GM12878 (cell line): ENCODE data around the gene DIS3L2. TPM values are rescaled to one million over a fixed set of nuclear protein-coding genes. Genes with fewer than 3 reads are reported as not detected.

ENCODE experiments used
- ATAC-seq: fragments of 200-7000 bp; cut with Tn5 transposase; 3 replicates; pipeline ENCODE4 v1.9.1; 2020; ENCODE audit warnings: mild to moderate bottlenecking, moderate library complexity
- BruUV-seq: library from RNA; stranded (reverse); fragments of 400-500 nt; replicated peaks from 2 replicates; lab custom pipeline; 2021; lab: Mats Ljungman, UMichigan
- CTCF ChIA-PET: fragments of 300-600 bp; sonication (Branson Sonifier 250); formaldehyde crosslinking; extraction: SDS; loops from one replicate; lab custom pipeline; 2021; ENCODE audit warnings: inconsistent platforms; lab: Yijun Ruan, JAX
- POLR2A ChIA-PET: fragments of 350-600 bp; formaldehyde crosslinking; extraction: SDS; loops from one replicate; lab custom pipeline; 2021; ENCODE audit warnings: inconsistent platforms; lab: Charles Lee
- RAD21 ChIA-PET: fragments of 300-600 bp; sonication (Branson Sonifier 250); formaldehyde crosslinking; loops from one replicate; lab custom pipeline; 2023; ENCODE audit warnings: antibody characterized with exemption; ENCODE audit not compliant: unreplicated experiment; lab: Charles Lee
- SMC1A ChIA-PET: fragments of 300-600 bp; sonication (Branson Sonifier 250); formaldehyde crosslinking; loops from one replicate; lab custom pipeline; 2023; ENCODE audit not compliant: unreplicated experiment, uncharacterized antibody; lab: Charles Lee
- DNase-seq: peaks from one replicate; pipeline ENCODE4 v3.0.0-alpha.2; 2011; ENCODE audit warnings: low read depth, low spot score
- FAIRE-seq: peaks from 3 replicates; lab custom pipeline; 2011; peaks lifted over from hg19 to GRCh38; lab: Jason Lieb, UNC
- H2AFZ ChIP-seq: 2 replicates; pipeline ENCODE4 v1.6.0; 2011; ENCODE audit warnings: low read depth, low read length, control low read depth; ENCODE audit not compliant: control insufficient read depth
- H3K27ac ChIP-seq: 2 replicates; pipeline ENCODE4 v1.5.1; 2011; ENCODE audit warnings: control low read depth; ENCODE audit not compliant: control insufficient read depth, insufficient read depth
- H3K27me3 ChIP-seq, 2 experiments: replicated peaks in 1 of 2; 2 replicates each; pipeline versions ENCODE4 v1.6.0 to v1.6.1; 2011; ENCODE audit warnings: low read length in 1 of 2; ENCODE audit not compliant: control insufficient read depth in 2 of 2, insufficient read depth in 2 of 2
- H3K36me3 ChIP-seq, 2 experiments: 2 replicates each; pipeline ENCODE4 v1.5.1; 2011; ENCODE audit warnings: low read length in 1 of 2; ENCODE audit not compliant: control insufficient read depth in 2 of 2, insufficient read depth in 2 of 2
- H3K4me1 ChIP-seq: 2 replicates; pipeline ENCODE4 v1.6.1; 2011; ENCODE audit warnings: mild to moderate bottlenecking, low read length, moderate library complexity, mixed read lengths; ENCODE audit not compliant: control insufficient read depth, insufficient read depth
- H3K4me2 ChIP-seq: 2 replicates; pipeline ENCODE4 v1.6.0; 2011; ENCODE audit warnings: control low read depth; ENCODE audit not compliant: control insufficient read depth, insufficient read depth
- H3K4me3 ChIP-seq: fragments of 200-600 bp; sonication (generic); 2 replicates; pipeline ENCODE4 v1.5.1; 2016
- H3K79me2 ChIP-seq: 2 replicates; pipeline ENCODE4 v1.6.0; 2011; ENCODE audit warnings: low read length; ENCODE audit not compliant: control insufficient read depth, insufficient read depth
- H3K9ac ChIP-seq: 2 replicates; pipeline ENCODE4 v1.8.0; 2011; ENCODE audit warnings: low read length, control low read depth, mixed read lengths; ENCODE audit not compliant: control insufficient read depth, insufficient read depth
- H3K9me3 ChIP-seq: replicated peaks from 3 replicates; pipeline ENCODE4 v1.5.1; 2011; ENCODE audit warnings: mild to moderate bottlenecking, low read length; ENCODE audit not compliant: control insufficient read depth, insufficient read depth
- H4K20me1 ChIP-seq: 2 replicates; pipeline ENCODE4 v1.6.0; 2011; ENCODE audit not compliant: control insufficient read depth, insufficient read depth
- BCL11A ChIP-seq: IDR thresholded peaks from 2 replicates; pipeline ENCODE4 v1.6.1; 2011; ENCODE audit warnings: low read depth, low read length
- E2F4 ChIP-seq: IDR thresholded peaks from 2 replicates; pipeline ENCODE4 v1.6.1; 2012; ENCODE audit warnings: low read depth, low read length, improper control_type of control experiment
- EGR1 ChIP-seq, 2 experiments: IDR thresholded peaks; 1 replicate in 1 of 2; 2 replicates in 1 of 2; pipeline ENCODE4 v1.6.1; 2011 to 2012; ENCODE audit warnings: low read depth in 2 of 2, low read length in 2 of 2, borderline replicate concordance in 1 of 2, mild to moderate bottlenecking in 1 of 2, moderate library complexity in 1 of 2
- HDGF ChIP-seq: fragments of 450-650 bp; IDR thresholded peaks from 2 replicates; pipeline ENCODE4 v1.6.1; 2016; ENCODE audit warnings: antibody characterized with exemption
- HSF1 ChIP-seq: fragments of 150-350 bp; IDR thresholded peaks from 2 replicates; pipeline ENCODE4 v1.6.1; 2014; ENCODE audit warnings: mild to moderate bottlenecking, low read depth, low read length
- IKZF1 ChIP-seq: fragments of 450-650 bp; conservative IDR thresholded peaks from 2 replicates; pipeline ENCODE4 v1.6.1; 2017; ENCODE audit warnings: antibody characterized with exemption, mild to moderate bottlenecking
- JUND ChIP-seq: IDR thresholded peaks from 2 replicates; pipeline ENCODE4 v1.6.1; 2012; ENCODE audit warnings: low read depth, mild to moderate bottlenecking, low read length, improper control_type of control experiment, moderate library complexity
- LARP7 ChIP-seq: fragments of 450-650 bp; IDR thresholded peaks from 2 replicates; pipeline ENCODE4 v1.6.1; 2017; ENCODE audit warnings: mild to moderate bottlenecking
- MEF2A ChIP-seq: IDR thresholded peaks from 2 replicates; pipeline ENCODE4 v1.6.1; 2011; ENCODE audit warnings: low read depth, mild to moderate bottlenecking, low read length, moderate library complexity; ENCODE audit not compliant: insufficient read depth
- MXI1 ChIP-seq: fragments of 150-350 bp; IDR thresholded peaks from 2 replicates; pipeline ENCODE4 v1.6.1; 2011; ENCODE audit warnings: low read depth, mild to moderate bottlenecking, inconsistent platforms, low read length, improper control_type of control experiment
- NFXL1 ChIP-seq: fragments of 450-650 bp; IDR thresholded peaks from 2 replicates; pipeline ENCODE4 v1.6.1; 2017; ENCODE audit warnings: antibody characterized with exemption, mild to moderate bottlenecking, borderline replicate concordance
- POU2F2 ChIP-seq: IDR thresholded peaks from 3 replicates; pipeline ENCODE4 v1.6.1; 2011; ENCODE audit warnings: low read depth, mild to moderate bottlenecking, low read length, borderline replicate concordance
- RELA ChIP-seq: fragments of 450-650 bp; IDR thresholded peaks from 2 replicates; pipeline ENCODE4 v1.8.0; 2014; ENCODE audit warnings: borderline replicate concordance; ENCODE audit not compliant: partially characterized antibody
- SKIL ChIP-seq: fragments of 450-650 bp; IDR thresholded peaks from 2 replicates; pipeline ENCODE4 v1.6.1; 2017; ENCODE audit warnings: mild to moderate bottlenecking, low read depth, inconsistent platforms; ENCODE audit not compliant: poor library complexity, severe bottlenecking
- SREBF2 ChIP-seq: IDR thresholded peaks from 2 replicates; pipeline ENCODE4 v1.6.1; 2012; ENCODE audit warnings: mild to moderate bottlenecking, low read length
- SUPT20H ChIP-seq: IDR thresholded peaks from 2 replicates; pipeline ENCODE4 v1.6.1; 2011; ENCODE audit warnings: low read depth, mild to moderate bottlenecking, low read length, moderate library complexity, borderline replicate concordance; ENCODE audit not compliant: control insufficient read depth
- TCF7 ChIP-seq: IDR thresholded peaks from 2 replicates; pipeline ENCODE4 v1.6.1; 2014; ENCODE audit warnings: antibody characterized with exemption, borderline replicate concordance
- ZNF24 ChIP-seq: fragments of 450-650 bp; IDR thresholded peaks from 2 replicates; pipeline ENCODE4 v1.6.1; 2017; ENCODE audit warnings: antibody characterized with exemption, mild to moderate bottlenecking
- ZSCAN29 ChIP-seq: fragments of 450-650 bp; IDR thresholded peaks from 2 replicates; pipeline ENCODE4 v1.6.1; 2017; ENCODE audit warnings: mild to moderate bottlenecking, moderate library complexity
- WGBS: methylation state at CpG from one replicate; pipeline ENCODE4 v1.1.6; 2016; ENCODE audit warnings: low lambda C conversion rate; ENCODE audit not compliant: insufficient replicate concordance, insufficient coverage; ENCODE audit errors: missing lambda C conversion rate; 5-methylcytosine and 5-hydroxymethylcytosine counted together
- in situ Hi-C: fragments of 300-500 bp; cut with MboI; formaldehyde crosslinking; loops from 9 replicates; pipeline ENCODE4 v1.14.3; 2018; ENCODE audit warnings: mixed read lengths
- intact Hi-C: fragments of 100-400 bp; cut with micrococcal nuclease; formaldehyde crosslinking; loops from one replicate; pipeline ENCODE4 v1.14.2; 2022; ENCODE audit not compliant: unreplicated experiment
- polyA plus RNA-seq, 11 experiments: library from polyadenylated mRNA; depleted of rRNA in 4 of 11; unstranded in 6 of 11; stranded (reverse) in 5 of 11; fragments of >200 nt; fragmentation: Nextera tagmentation in 4 of 11; fragmentation: Illumina TruSeq in 1 of 11; extraction: Ambion mirVana in 4 of 11; extraction: Trizol in 1 of 11; gene quantifications; 1 replicate in 1 of 11; 2 replicates in 10 of 11; pipeline versions ENCODE4 v1.2.1 to v1.2.3, GENCODE V29; 2011 to 2016; ENCODE audit warnings: inconsistent platforms in 2 of 11, missing spikeins in 2 of 11, low read depth in 1 of 11
- total RNA-seq, 4 experiments: library from RNA; depleted of rRNA in 3 of 4; stranded (reverse); fragments of >200 nt in 3 of 4; fragmentation: Illumina TruSeq in 1 of 4; extraction: Trizol in 1 of 4; gene quantifications; 2 replicates each; pipeline versions ENCODE4 v1.2.1 to v1.2.3, GENCODE V29; 2013 to 2021

DIS3L2 gene
- total and polyA plus RNA-seq, 10 of the 15 experiments (the other 5 are each of a cell fraction or from before 2014, with no cell fraction given) = 3.5 to 27.1 (median 16.0) TPM

GRCh38 chr2:232018181-232018580 lies 56.7 kb downstream of the DIS3L2 start:
- no peak for TF ChIP-seq SUPT20H
- no peak for TF ChIP-seq ZSCAN29
- no peak for TF ChIP-seq ZNF24
- TF ChIP-seq SREBF2 = no peak
- TF ChIP-seq JUND = no peak
- TF ChIP-seq TCF7 = no peak
- TF ChIP-seq SKIL = no peak
- TF ChIP-seq HDGF = no peak
- TF ChIP-seq HSF1 = no peak
- no peak for TF ChIP-seq EGR1 (IDR thresholded peaks at IDR 0.05; ENCODE audit: borderline replicate concordance in 1 of 2, low read depth in 2 of 2, low read length in 2 of 2)
- TF ChIP-seq BCL11A = no peak
- no peak for TF ChIP-seq RELA
- no peak for TF ChIP-seq MEF2A
- TF ChIP-seq E2F4 = no peak
- no peak for TF ChIP-seq LARP7
- TF ChIP-seq POU2F2 = no peak
- no peak for TF ChIP-seq NFXL1
- no peak for TF ChIP-seq MXI1
- TF ChIP-seq IKZF1 = no peak
- CTCF ChIA-PET = no interaction called here
- no peaks in the 10 kb centered on the region for H3K79me2 ChIP-seq
- peaks cover 2 to 6% of the 10 kb centered on the region in 2 experiments; a peak in 2 of 4 replicates for H3K36me3 ChIP-seq
- no peak overlapping the region for H3K4me3 ChIP-seq
- H3K4me1 ChIP-seq = peaks cover 9% of the 10 kb centered on the region; the same call in 1 of the 2 replicates
- RAD21 ChIA-PET = no interaction called here
- no peaks in the 10 kb centered on the region for H4K20me1 ChIP-seq
- BruUV-seq = no TSS peak
- FAIRE-seq = no peak
- in situ Hi-C loops (no loop called here), intact Hi-C loops (no loop called here)
- SMC1A ChIA-PET = no interaction called here
- H3K4me2 ChIP-seq = no peak overlapping the region
- H3K9ac ChIP-seq = no peak overlapping the region
- H3K27ac ChIP-seq = no peak overlapping the region
- POLR2A ChIA-PET = no interaction called here
- 89% methylated on average over 4 of the region's 4 CpGs for WGBS
- no peak for ATAC-seq
- no peaks in the 10 kb centered on the region for H3K9me3 ChIP-seq
- no peaks in the 10 kb centered on the region for H3K27me3 ChIP-seq
- no peak overlapping the region for H2AFZ ChIP-seq
- no peak for DNase-seq
